ENCODE results near the gene NALCN.

The NALCN gene

DNA sequence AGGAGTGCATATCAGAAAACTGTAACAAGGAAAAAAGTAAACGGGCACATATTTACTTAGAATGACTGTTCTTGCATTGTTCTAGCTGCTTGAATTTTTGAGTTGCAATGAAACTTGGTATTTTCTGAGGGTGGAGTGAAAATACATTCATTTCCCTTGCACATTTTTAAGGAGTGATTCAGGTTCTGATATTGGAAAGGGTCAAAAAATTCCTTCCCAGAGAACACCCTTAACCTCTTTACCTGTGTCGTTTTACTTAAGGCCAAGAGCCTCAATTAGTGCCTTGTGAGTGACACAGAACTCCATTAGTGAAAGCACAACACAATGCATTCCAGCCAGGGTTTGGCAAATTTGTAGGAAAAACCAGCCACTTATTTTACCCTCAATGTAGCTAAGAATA is 38.5 kb upstream of the NALCN start:
- Histone ChIP-seq H3K4me2 (ENCODE audit: low read length) (no peak overlapping the region), H3K36me3 (replicated peaks; ENCODE audit: low read depth, low read length) (no peaks in the 10 kb centered on the region), H3K27ac (ENCODE audit: low read length) (no peak overlapping the region), H3K9me3 (ENCODE audit: insufficient read depth, low read length) (no peaks in the 10 kb centered on the region), H3K4me3 (ENCODE audit: low read length) (no peak overlapping the region), H4K20me1 (ENCODE audit: insufficient read depth, low read length) (no peaks in the 10 kb centered on the region), H2AFZ (ENCODE audit: low read depth, low read length) (no peak overlapping the region), H3K79me2 (ENCODE audit: low read length) (no peaks in the 10 kb centered on the region), H3K4me1 (ENCODE audit: low read length) (peaks cover 13% of the 10 kb centered on the region), H3K9ac (ENCODE audit: low read length) (no peak overlapping the region), H3K27me3 (ENCODE audit: low read depth, low read length) (0 out of 2 replicates have a peak, but pooled peaks cover 4% of the 10 kb centered on the region)
- TF ChIP-seq, protein P1, sequence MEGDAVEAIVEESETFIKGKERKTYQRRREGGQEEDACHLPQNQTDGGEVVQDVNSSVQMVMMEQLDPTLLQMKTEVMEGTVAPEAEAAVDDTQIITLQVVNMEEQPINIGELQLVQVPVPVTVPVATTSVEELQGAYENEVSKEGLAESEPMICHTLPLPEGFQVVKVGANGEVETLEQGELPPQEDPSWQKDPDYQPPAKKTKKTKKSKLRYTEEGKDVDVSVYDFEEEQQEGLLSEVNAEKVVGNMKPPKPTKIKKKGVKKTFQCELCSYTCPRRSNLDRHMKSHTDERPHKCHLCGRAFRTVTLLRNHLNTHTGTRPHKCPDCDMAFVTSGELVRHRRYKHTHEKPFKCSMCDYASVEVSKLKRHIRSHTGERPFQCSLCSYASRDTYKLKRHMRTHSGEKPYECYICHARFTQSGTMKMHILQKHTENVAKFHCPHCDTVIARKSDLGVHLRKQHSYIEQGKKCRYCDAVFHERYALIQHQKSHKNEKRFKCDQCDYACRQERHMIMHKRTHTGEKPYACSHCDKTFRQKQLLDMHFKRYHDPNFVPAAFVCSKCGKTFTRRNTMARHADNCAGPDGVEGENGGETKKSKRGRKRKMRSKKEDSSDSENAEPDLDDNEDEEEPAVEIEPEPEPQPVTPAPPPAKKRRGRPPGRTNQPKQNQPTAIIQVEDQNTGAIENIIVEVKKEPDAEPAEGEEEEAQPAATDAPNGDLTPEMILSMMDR (IDR thresholded peaks at IDR 0.05; ENCODE audit: low read depth, low read length), result no peak
- no peak for TF ChIP-seq EZH2phosphoT487 (IDR thresholded peaks at IDR 0.05; ENCODE audit: low read depth)

DNA sequence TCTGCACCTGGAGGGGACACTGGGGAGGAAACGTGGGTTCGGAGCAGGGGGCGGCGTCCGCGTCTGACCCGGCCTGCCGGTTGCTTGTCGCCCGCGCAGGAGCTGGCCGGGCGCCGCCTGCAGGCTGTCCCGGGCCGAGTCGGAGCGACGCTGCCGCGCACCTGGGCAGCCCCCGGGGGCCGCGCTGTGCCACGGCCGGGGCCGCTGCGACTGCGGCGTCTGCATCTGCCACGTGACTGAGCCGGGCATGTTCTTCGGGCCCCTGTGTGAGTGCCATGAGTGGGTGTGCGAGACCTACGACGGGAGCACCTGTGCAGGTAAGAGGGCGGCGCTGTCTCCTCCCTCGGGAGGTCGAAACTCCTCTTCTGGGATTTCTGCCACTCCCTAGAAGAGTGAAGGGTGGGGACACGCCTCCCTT is 37.5 kb upstream of the NALCN start:
- Histone ChIP-seq H3K79me2 (ENCODE audit: low read length) (no peaks in the 10 kb centered on the region), H2AFZ (ENCODE audit: low read depth, low read length) (no peak overlapping the region), H3K9me3 (ENCODE audit: insufficient read depth, low read length) (no peaks in the 10 kb centered on the region), H3K4me1 (ENCODE audit: low read length) (peaks cover 13% of the 10 kb centered on the region), H3K36me3 (replicated peaks; ENCODE audit: low read depth, low read length) (no peaks in the 10 kb centered on the region), H3K4me2 (ENCODE audit: low read length) (peak overlapping the region; percentile 62), H3K27me3 (ENCODE audit: low read depth, low read length) (0 out of 2 replicates have a peak, but pooled peaks cover 4% of the 10 kb centered on the region), H3K27ac (ENCODE audit: low read length) (no peak overlapping the region), H4K20me1 (ENCODE audit: insufficient read depth, low read length) (no peaks in the 10 kb centered on the region), H3K9ac (ENCODE audit: low read length) (no peak overlapping the region), H3K4me3 (ENCODE audit: low read length) (no peak overlapping the region)
- no peak for TF ChIP-seq EZH2phosphoT487 (IDR thresholded peaks at IDR 0.05; ENCODE audit: low read depth)
- TF ChIP-seq, protein P1 (IDR thresholded peaks at IDR 0.05; ENCODE audit: low read depth, low read length), result no peak

DNA sequence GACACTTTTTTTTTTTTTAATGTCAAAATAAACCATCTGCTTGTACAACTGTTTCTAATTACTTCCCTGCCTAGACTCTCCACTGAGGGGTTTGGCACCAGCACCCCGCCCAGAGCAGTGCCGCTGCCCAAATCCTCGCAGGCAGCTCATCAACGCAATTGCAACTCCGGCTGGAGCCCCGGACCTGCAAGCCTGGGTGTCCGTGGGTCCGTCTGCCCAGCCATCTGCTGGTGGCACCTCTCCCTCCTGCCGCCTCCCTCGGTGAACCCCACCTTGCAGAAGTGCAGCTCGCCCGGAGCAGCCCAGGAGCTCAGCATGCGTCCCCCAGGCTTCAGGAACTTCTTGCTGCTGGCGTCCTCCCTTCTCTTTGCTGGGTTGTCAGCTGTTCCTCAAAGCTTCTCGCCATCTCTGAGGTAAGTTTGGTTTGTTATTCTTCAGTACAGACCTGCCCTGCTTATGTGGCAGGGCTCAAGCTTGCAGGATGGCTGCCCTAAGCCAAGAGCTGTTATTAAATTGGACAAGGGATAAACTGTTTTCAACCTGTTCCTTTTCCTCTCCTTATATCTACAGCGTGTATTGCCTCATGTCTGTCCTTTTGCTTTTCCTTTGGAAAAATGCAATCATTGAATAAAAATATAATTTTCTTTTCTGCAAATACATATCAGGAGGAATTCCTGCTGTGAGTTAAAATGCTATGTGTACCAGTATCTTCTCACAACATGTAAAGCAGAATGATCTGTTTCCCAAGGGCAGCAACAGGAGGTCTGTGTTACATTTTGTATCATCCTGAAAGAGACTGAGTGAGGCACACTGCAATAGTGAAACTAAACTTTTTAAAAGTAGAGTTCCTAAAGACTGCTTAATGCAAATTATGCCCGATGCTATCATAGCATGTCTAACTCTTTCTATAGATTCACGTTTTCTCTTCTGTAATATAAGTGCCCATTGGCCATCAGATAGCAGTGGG is 36.5 kb upstream of the NALCN start, which contains the start of gene ITGBL1:
TSS of gene ITGBL1 (plus strand) at position 157 of the 967 bp plus-strand sequence. CDS start at position 316, 159 bp downstream.
- H3K9ac ChIP-seq (ENCODE audit: low read length), result no peak within 1 kb of the TSS
- no peak within 1 kb of the TSS for H3K27ac ChIP-seq (ENCODE audit: low read length)
- no peaks in the 10 kb centered on the region for H4K20me1 ChIP-seq (ENCODE audit: insufficient read depth, low read length)
- H3K4me2 ChIP-seq (ENCODE audit: low read length), result peak within 1 kb of the TSS; percentile 62
- H3K36me3 ChIP-seq (replicated peaks; ENCODE audit: low read depth, low read length), result no peaks in the 10 kb centered on the region
- no peaks in the 10 kb centered on the region for H3K79me2 ChIP-seq (ENCODE audit: low read length)
- H3K27me3 ChIP-seq (ENCODE audit: low read depth, low read length), result 0 out of 2 replicates have a peak, but pooled peaks cover 4% of the 10 kb centered on the region
- TF ChIP-seq, protein P1 (IDR thresholded peaks at IDR 0.05; ENCODE audit: low read depth, low read length), result no peak
- no peak for TF ChIP-seq EZH2phosphoT487 (IDR thresholded peaks at IDR 0.05; ENCODE audit: low read depth)
- H3K4me3 ChIP-seq (ENCODE audit: low read length), result peak within 1 kb of the TSS; percentile 50
- no peaks in the 10 kb centered on the region for H3K9me3 ChIP-seq (ENCODE audit: insufficient read depth, low read length)
- 0 out of 2 replicates have a peak within 1 kb of the TSS, but pooled peaks have one; percentile 53 for H2AFZ ChIP-seq (ENCODE audit: low read depth, low read length)
- peaks cover 13% of the 10 kb centered on the region for H3K4me1 ChIP-seq (ENCODE audit: low read length)

DNA sequence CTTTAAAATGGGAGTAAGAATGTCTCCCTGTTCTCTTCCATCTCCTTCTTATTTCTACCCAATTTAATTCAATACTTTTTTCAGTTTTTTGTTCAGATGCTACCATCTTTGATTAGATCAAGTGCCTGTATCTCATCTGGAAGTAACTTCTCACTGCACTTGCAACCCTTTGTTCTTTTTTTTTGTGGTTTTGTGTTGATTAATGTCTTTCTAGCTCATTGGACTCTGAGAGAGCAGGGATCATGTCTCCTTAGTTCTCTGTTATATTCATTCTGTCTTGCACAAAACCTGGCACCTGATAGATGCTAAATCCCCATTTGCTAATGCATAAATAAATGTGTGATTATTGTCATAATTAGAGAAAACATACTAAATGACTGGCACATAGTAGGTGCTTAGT is 35.3 kb upstream of the NALCN start:
- H3K9me3 ChIP-seq (ENCODE audit: insufficient read depth, low read length), result no peaks in the 10 kb centered on the region
- H3K27me3 ChIP-seq (ENCODE audit: low read depth, low read length), result 0 out of 2 replicates have a peak, but pooled peaks cover 4% of the 10 kb centered on the region
- TF ChIP-seq EZH2phosphoT487 (IDR thresholded peaks at IDR 0.05; ENCODE audit: low read depth), result no peak
- TF ChIP-seq, protein P1 (IDR thresholded peaks at IDR 0.05; ENCODE audit: low read depth, low read length), result no peak
- no peaks in the 10 kb centered on the region for H3K79me2 ChIP-seq (ENCODE audit: low read length)
- no peaks in the 10 kb centered on the region for H3K36me3 ChIP-seq (replicated peaks; ENCODE audit: low read depth, low read length)
- H3K27ac ChIP-seq (ENCODE audit: low read length), result no peak overlapping the region
- no peak overlapping the region for H3K4me2 ChIP-seq (ENCODE audit: low read length)
- no peak overlapping the region for H2AFZ ChIP-seq (ENCODE audit: low read depth, low read length)
- no peak overlapping the region for H3K9ac ChIP-seq (ENCODE audit: low read length)
- no peaks in the 10 kb centered on the region for H4K20me1 ChIP-seq (ENCODE audit: insufficient read depth, low read length)
- H3K4me3 ChIP-seq (ENCODE audit: low read length), result no peak overlapping the region
- peaks cover 13% of the 10 kb centered on the region for H3K4me1 ChIP-seq (ENCODE audit: low read length)

Measured in OCI-LY3 (cell line).